HepG2 (cell line): ENCODE data around the gene DNAJC7. TPM values are rescaled to one million over a fixed set of nuclear protein-coding genes. Genes with fewer than 3 reads are reported as not detected.

Source experiments
- KMT2B ChIP-seq: IDR thresholded peaks from 2 replicates; pipeline ENCODE4 v1.6.1; 2016; ENCODE audit warnings: missing genetic modification reagents, missing compliant biosample characterization
- MXI1 ChIP-seq: IDR thresholded peaks from 3 replicates; pipeline ENCODE4 v1.6.1; 2012; ENCODE audit warnings: low read depth, low read length, inconsistent platforms, borderline replicate concordance
- SAP130 ChIP-seq: IDR thresholded peaks from 2 replicates; pipeline ENCODE4 v1.6.1; 2016; ENCODE audit warnings: low read depth
- STAT5B ChIP-seq: sonication (generic); formaldehyde crosslinking; IDR thresholded peaks from 2 replicates; pipeline ENCODE4 v1.4.0; 2020; ENCODE audit warnings: missing genetic modification reagents
- TEAD3 ChIP-seq: optimal IDR thresholded peaks from 2 replicates; pipeline ENCODE3; 2016; ENCODE audit warnings: borderline replicate concordance
- ZNF33A ChIP-seq: sonication (generic); formaldehyde crosslinking; IDR thresholded peaks from 2 replicates; pipeline ENCODE4 v1.5.1; 2020; ENCODE audit warnings: missing genetic modification reagents, mild to moderate bottlenecking, moderate library complexity, borderline replicate concordance
- ZNF44 ChIP-seq: sonication (generic); formaldehyde crosslinking; IDR thresholded peaks from 2 replicates; pipeline ENCODE4 v1.5.1; 2020; ENCODE audit warnings: mild to moderate bottlenecking, missing genetic modification reagents
- ZNF629 ChIP-seq: sonication (generic); formaldehyde crosslinking; conservative IDR thresholded peaks from 2 replicates; pipeline ENCODE4 v1.5.0; 2020; ENCODE audit warnings: missing genetic modification reagents
- ZNF772 ChIP-seq: sonication (generic); formaldehyde crosslinking; IDR thresholded peaks from 2 replicates; pipeline ENCODE4 v1.5.0; 2020; ENCODE audit warnings: mild to moderate bottlenecking, missing genetic modification reagents
- polyA plus RNA-seq, 8 experiments: library from polyadenylated mRNA; depleted of rRNA in 3 of 8; stranded (reverse) in 7 of 8; unstranded in 1 of 8; fragments of >200 nt; fragmentation: Illumina TruSeq in 4 of 8; extraction: Trizol in 4 of 8; gene quantifications; 2 replicates each; pipeline versions ENCODE4 v1.2.1 to v1.2.3, GENCODE V29; 2011 to 2016; ENCODE audit warnings: low read depth in 4 of 8, missing spikeins in 1 of 8, mixed read lengths in 1 of 8; ENCODE audit not compliant: insufficient read depth in 1 of 8
- total RNA-seq, 5 experiments: library from RNA; depleted of rRNA; stranded (reverse); fragments of >200 nt; fragmentation: Illumina TruSeq; extraction: Trizol; gene quantifications; 2 replicates each; pipeline ENCODE4 v1.2.3, GENCODE V29; 2016; ENCODE audit warnings: low read depth in 1 of 5
- TF ChIP-seq, protein P1 (sequence below): sonication (generic); formaldehyde crosslinking; IDR thresholded peaks from 2 replicates; pipeline ENCODE4 v1.4.0; 2020; ENCODE audit warnings: missing genetic modification reagents
- TF ChIP-seq, protein P2 (sequence below): IDR thresholded peaks from 2 replicates; pipeline ENCODE4 v1.6.1; 2012; ENCODE audit warnings: inconsistent platforms
- TF ChIP-seq, protein P3 (sequence below): sonication (generic); formaldehyde crosslinking; IDR thresholded peaks from 2 replicates; pipeline ENCODE4 v1.5.1; 2020; ENCODE audit warnings: mild to moderate bottlenecking, missing genetic modification reagents, moderate library complexity
- TF ChIP-seq, protein P4 (sequence below): sonication (generic); formaldehyde crosslinking; IDR thresholded peaks from 2 replicates; pipeline ENCODE4 v1.4.0; 2020; ENCODE audit warnings: missing genetic modification reagents, borderline replicate concordance
- TF ChIP-seq, protein P5 (sequence below): sonication (generic); formaldehyde crosslinking; IDR thresholded peaks from 2 replicates; pipeline ENCODE4 v1.8.1; 2022; ENCODE audit warnings: mild to moderate bottlenecking, missing genetic modification reagents
- TF ChIP-seq, protein P6 (sequence below): IDR thresholded peaks from 2 replicates; pipeline ENCODE4 v1.6.1; 2012; ENCODE audit warnings: low read depth, low read length, improper control_type of control experiment
- TF ChIP-seq, protein P7 (sequence below): sonication (generic); formaldehyde crosslinking; IDR thresholded peaks from 2 replicates; pipeline ENCODE4 v1.5.0; 2020; ENCODE audit warnings: mild to moderate bottlenecking, missing genetic modification reagents

Gene DNAJC7
- total and polyA plus RNA-seq, 2 of the 13 experiments (the other 11 are each of a cell fraction or from before 2014, with no cell fraction given), result 47.7 to 132 TPM

DNA sequence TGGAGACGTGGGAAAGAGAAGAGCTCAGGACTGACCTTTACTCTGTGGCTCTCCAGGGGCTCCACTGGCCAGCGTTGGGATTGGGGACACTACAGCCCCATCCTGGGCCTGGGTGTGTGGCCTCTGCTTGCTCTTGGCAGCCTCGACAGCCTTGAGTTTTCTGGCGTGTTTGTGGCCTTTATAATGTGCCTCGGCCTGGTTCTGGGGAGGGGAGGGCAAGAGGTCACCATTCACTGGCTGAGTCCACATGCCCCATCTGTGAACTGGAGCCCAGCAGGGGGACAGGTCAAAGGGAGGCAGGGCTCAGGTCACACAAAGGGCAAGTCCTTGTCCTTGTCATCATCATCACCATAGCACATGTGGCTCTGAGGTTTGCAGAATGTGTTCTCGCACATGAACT lies 14.3 kb upstream of the DNAJC7 start (continued):
- TF ChIP-seq, protein P1, sequence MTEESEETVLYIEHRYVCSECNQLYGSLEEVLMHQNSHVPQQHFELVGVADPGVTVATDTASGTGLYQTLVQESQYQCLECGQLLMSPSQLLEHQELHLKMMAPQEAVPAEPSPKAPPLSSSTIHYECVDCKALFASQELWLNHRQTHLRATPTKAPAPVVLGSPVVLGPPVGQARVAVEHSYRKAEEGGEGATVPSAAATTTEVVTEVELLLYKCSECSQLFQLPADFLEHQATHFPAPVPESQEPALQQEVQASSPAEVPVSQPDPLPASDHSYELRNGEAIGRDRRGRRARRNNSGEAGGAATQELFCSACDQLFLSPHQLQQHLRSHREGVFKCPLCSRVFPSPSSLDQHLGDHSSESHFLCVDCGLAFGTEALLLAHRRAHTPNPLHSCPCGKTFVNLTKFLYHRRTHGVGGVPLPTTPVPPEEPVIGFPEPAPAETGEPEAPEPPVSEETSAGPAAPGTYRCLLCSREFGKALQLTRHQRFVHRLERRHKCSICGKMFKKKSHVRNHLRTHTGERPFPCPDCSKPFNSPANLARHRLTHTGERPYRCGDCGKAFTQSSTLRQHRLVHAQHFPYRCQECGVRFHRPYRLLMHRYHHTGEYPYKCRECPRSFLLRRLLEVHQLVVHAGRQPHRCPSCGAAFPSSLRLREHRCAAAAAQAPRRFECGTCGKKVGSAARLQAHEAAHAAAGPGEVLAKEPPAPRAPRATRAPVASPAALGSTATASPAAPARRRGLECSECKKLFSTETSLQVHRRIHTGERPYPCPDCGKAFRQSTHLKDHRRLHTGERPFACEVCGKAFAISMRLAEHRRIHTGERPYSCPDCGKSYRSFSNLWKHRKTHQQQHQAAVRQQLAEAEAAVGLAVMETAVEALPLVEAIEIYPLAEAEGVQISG (CRISPR knock-in tag), result peak; percentile 61; the same call in 1 of the 2 replicates
- TF ChIP-seq, protein P2, sequence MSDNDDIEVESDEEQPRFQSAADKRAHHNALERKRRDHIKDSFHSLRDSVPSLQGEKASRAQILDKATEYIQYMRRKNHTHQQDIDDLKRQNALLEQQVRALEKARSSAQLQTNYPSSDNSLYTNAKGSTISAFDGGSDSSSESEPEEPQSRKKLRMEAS, result peak; percentile 46; the same call in 1 of the 2 replicates
- TF ChIP-seq MXI1 (no peak), SAP130 (peak; percentile 22; the same call in 1 of the 2 replicates), TEAD3 (CRISPR knock-in tag) (peak; percentile 50), ZNF629 (CRISPR knock-in tag) (peak; percentile 52; the same call in 1 of the 2 replicates), STAT5B (CRISPR knock-in tag) (no peak), ZNF44 (no peak), ZNF772 (CRISPR knock-in tag) (0 out of 2 replicates have a peak, but pooled peaks have one; percentile 44), KMT2B (CRISPR knock-in tag) (no peak), ZNF33A (CRISPR knock-in tag) (no peak)
- TF ChIP-seq, protein P3, sequence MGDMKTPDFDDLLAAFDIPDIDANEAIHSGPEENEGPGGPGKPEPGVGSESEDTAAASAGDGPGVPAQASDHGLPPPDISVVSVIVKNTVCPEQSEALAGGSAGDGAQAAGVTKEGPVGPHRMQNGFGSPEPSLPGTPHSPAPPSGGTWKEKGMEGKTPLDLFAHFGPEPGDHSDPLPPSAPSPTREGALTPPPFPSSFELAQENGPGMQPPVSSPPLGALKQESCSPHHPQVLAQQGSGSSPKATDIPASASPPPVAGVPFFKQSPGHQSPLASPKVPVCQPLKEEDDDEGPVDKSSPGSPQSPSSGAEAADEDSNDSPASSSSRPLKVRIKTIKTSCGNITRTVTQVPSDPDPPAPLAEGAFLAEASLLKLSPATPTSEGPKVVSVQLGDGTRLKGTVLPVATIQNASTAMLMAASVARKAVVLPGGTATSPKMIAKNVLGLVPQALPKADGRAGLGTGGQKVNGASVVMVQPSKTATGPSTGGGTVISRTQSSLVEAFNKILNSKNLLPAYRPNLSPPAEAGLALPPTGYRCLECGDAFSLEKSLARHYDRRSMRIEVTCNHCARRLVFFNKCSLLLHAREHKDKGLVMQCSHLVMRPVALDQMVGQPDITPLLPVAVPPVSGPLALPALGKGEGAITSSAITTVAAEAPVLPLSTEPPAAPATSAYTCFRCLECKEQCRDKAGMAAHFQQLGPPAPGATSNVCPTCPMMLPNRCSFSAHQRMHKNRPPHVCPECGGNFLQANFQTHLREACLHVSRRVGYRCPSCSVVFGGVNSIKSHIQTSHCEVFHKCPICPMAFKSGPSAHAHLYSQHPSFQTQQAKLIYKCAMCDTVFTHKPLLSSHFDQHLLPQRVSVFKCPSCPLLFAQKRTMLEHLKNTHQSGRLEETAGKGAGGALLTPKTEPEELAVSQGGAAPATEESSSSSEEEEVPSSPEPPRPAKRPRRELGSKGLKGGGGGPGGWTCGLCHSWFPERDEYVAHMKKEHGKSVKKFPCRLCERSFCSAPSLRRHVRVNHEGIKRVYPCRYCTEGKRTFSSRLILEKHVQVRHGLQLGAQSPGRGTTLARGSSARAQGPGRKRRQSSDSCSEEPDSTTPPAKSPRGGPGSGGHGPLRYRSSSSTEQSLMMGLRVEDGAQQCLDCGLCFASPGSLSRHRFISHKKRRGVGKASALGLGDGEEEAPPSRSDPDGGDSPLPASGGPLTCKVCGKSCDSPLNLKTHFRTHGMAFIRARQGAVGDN, result peak; percentile 68
- TF ChIP-seq, protein P4, sequence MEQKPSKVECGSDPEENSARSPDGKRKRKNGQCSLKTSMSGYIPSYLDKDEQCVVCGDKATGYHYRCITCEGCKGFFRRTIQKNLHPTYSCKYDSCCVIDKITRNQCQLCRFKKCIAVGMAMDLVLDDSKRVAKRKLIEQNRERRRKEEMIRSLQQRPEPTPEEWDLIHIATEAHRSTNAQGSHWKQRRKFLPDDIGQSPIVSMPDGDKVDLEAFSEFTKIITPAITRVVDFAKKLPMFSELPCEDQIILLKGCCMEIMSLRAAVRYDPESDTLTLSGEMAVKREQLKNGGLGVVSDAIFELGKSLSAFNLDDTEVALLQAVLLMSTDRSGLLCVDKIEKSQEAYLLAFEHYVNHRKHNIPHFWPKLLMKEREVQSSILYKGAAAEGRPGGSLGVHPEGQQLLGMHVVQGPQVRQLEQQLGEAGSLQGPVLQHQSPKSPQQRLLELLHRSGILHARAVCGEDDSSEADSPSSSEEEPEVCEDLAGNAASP (CRISPR knock-in tag), result peak; percentile 32; the same call in 1 of the 2 replicates
- TF ChIP-seq, protein P5, sequence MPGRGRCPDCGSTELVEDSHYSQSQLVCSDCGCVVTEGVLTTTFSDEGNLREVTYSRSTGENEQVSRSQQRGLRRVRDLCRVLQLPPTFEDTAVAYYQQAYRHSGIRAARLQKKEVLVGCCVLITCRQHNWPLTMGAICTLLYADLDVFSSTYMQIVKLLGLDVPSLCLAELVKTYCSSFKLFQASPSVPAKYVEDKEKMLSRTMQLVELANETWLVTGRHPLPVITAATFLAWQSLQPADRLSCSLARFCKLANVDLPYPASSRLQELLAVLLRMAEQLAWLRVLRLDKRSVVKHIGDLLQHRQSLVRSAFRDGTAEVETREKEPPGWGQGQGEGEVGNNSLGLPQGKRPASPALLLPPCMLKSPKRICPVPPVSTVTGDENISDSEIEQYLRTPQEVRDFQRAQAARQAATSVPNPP (CRISPR knock-in tag), result no peak
- TF ChIP-seq, protein P6, sequence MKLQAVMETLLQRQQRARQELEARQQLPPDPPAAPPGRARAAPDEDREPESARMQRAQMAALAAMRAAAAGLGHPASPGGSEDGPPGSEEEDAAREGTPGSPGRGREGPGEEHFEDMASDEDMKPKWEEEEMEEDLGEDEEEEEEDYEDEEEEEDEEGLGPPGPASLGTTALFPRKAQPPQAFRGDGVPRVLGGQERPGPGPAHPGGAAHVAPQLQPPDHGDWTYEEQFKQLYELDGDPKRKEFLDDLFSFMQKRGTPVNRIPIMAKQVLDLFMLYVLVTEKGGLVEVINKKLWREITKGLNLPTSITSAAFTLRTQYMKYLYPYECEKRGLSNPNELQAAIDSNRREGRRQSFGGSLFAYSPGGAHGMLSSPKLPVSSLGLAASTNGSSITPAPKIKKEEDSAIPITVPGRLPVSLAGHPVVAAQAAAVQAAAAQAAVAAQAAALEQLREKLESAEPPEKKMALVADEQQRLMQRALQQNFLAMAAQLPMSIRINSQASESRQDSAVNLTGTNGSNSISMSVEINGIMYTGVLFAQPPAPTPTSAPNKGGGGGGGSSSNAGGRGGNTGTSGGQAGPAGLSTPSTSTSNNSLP, result no peak
- TF ChIP-seq, protein P7, sequence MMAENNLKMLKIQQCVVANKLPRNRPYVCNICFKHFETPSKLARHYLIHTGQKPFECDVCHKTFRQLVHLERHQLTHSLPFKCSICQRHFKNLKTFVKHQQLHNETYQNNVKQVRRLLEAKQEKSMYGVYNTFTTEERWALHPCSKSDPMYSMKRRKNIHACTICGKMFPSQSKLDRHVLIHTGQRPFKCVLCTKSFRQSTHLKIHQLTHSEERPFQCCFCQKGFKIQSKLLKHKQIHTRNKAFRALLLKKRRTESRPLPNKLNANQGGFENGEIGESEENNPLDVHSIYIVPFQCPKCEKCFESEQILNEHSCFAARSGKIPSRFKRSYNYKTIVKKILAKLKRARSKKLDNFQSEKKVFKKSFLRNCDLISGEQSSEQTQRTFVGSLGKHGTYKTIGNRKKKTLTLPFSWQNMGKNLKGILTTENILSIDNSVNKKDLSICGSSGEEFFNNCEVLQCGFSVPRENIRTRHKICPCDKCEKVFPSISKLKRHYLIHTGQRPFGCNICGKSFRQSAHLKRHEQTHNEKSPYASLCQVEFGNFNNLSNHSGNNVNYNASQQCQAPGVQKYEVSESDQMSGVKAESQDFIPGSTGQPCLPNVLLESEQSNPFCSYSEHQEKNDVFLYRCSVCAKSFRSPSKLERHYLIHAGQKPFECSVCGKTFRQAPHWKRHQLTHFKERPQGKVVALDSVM (CRISPR knock-in tag), result peak; percentile 34; the same call in 1 of the 2 replicates
